CD4-positive, alpha-beta T cell (primary cell): ENCODE data around the gene F7. TPM values are rescaled to one million over a fixed set of nuclear protein-coding genes. Genes with fewer than 3 reads are reported as not detected.

Experiments
- ATAC-seq: fragments of 200-7000 bp; cut with Tn5 transposase; one replicate; pipeline ENCODE4 v1.10.0; 2022; ENCODE audit warnings: mild to moderate bottlenecking; ENCODE audit not compliant: poor library complexity
- CTCF ChIA-PET: fragments of 350-600 bp; sonication (Branson Sonifier 250); formaldehyde crosslinking; loops from one replicate; lab custom pipeline; 2021; ENCODE audit warnings: antibody characterized with exemption, inconsistent platforms; lab: Charles Lee
- POLR2A ChIA-PET: fragments of 350-600 bp; sonication (Branson Sonifier 250); formaldehyde crosslinking; loops from one replicate; lab custom pipeline; 2021; ENCODE audit warnings: antibody characterized with exemption, inconsistent platforms; lab: Charles Lee
- DNase-seq, 14 experiments: peaks; one replicate each; pipeline ENCODE4 v3.0.0-alpha.2; 2013 to 2020; ENCODE audit warnings: mixed read lengths in 2 of 14
- H3K27ac ChIP-seq, 2 donors: one replicate each; pipeline versions ENCODE4 v1.5.1 to v1.7.0; 2013; ENCODE audit warnings: low read length in 2 of 2, low read depth in 1 of 2, mild to moderate bottlenecking in 1 of 2
- H3K27me3 ChIP-seq, 2 experiments: 1 replicate in 1 of 2; 2 replicates in 1 of 2; pipeline versions ENCODE4 v1.6.1 to v1.7.0; 2013; ENCODE audit warnings: low read length in 2 of 2, control low read depth in 1 of 2, mild to moderate bottlenecking in 1 of 2, moderate library complexity in 1 of 2; ENCODE audit not compliant: insufficient read depth in 2 of 2, control insufficient read depth in 1 of 2
- H3K36me3 ChIP-seq: one replicate; pipeline ENCODE4 v1.6.1; 2013; ENCODE audit warnings: low read length, control low read depth; ENCODE audit not compliant: insufficient read depth
- H3K4me1 ChIP-seq: one replicate; pipeline ENCODE4 v1.6.1; 2013; ENCODE audit warnings: low read length, control low read depth; ENCODE audit not compliant: insufficient read depth
- H3K4me3 ChIP-seq: one replicate; pipeline ENCODE4 v1.5.1; 2013; ENCODE audit warnings: mild to moderate bottlenecking, low read length, moderate library complexity
- H3K9me3 ChIP-seq, 2 experiments: 1 replicate in 1 of 2; 2 replicates in 1 of 2; pipeline versions ENCODE4 v1.6.1 to v1.7.0; 2013; ENCODE audit warnings: low read length in 2 of 2, mild to moderate bottlenecking in 2 of 2, control low read depth in 1 of 2, moderate library complexity in 1 of 2; ENCODE audit not compliant: control insufficient read depth in 1 of 2, insufficient read depth in 1 of 2
- H3K27ac Mint-ChIP-seq: one replicate; pipeline ENCODE4 v1.8.0; 2020; ENCODE audit warnings: mixed read lengths
- H3K27me3 Mint-ChIP-seq: one replicate; pipeline ENCODE4 v1.8.0; 2021; ENCODE audit warnings: mixed read lengths
- H3K36me3 Mint-ChIP-seq: one replicate; pipeline ENCODE4 v1.8.0; 2021; ENCODE audit warnings: low read depth, mixed read lengths
- H3K4me1 Mint-ChIP-seq: one replicate; pipeline ENCODE4 v1.8.0; 2021; ENCODE audit warnings: low read depth, mixed read lengths
- H3K4me3 Mint-ChIP-seq: one replicate; pipeline ENCODE4 v1.8.0; 2020; ENCODE audit warnings: mild to moderate bottlenecking, mixed read lengths
- H3K9me3 Mint-ChIP-seq: one replicate; pipeline ENCODE4 v1.8.0; 2020; ENCODE audit warnings: mixed read lengths
- intact Hi-C, 2 experiments: fragments of 100-400 bp; cut with DNase I in 1 of 2; cut with micrococcal nuclease in 1 of 2; formaldehyde crosslinking; loops; one replicate each; pipeline versions ENCODE4 v1.15.1 to v1.9.0; 2023 to 2025; cut with DNase I, micrococcal nuclease
- total RNA-seq, 174 experiments: library from RNA in 2 of 174; stranded (reverse) in 2 of 174; gene quantifications; one replicate each; pipeline ENCODE4 v1.2.3 and lab custom pipeline; 2021 to 2026
- TF ChIP-seq, protein P1 (sequence below): fragments of 200-600 bp; IDR thresholded peaks from one replicate; pipeline ENCODE4 v1.8.0; 2022; ENCODE audit warnings: antibody characterized with exemption, mild to moderate bottlenecking

The F7 gene
- total RNA-seq, 2 experiments from 2014 or later, result not detected

DNA sequence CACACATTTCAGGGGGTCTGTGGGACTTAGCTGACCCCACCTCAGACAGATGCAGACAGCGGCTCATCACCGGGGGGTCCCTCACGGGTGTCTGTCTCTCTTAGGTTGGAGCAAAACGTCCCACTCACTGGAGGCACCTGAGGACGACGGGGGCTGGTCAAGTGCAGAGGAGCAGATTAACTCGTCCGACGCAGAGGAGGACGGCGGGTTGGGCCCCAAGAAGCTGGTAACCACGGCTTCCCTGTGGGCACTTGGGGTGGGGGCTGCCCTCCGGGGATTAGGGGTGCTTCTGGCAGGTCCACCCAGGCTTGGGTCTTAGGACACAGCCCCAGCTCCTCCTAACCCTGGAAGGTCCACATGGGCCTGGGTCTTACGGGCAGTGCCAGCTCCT is 11.2 kb upstream of the F7 start:
- no peak overlapping the region for H3K27ac Mint-ChIP-seq
- no peaks in the 10 kb centered on the region for H3K27me3 ChIP-seq
- H3K27me3 Mint-ChIP-seq, result no peaks in the 10 kb centered on the region
- ATAC-seq, result no peak
- no peaks in the 10 kb centered on the region for H3K4me1 ChIP-seq
- H3K9me3 ChIP-seq, result no peaks in the 10 kb centered on the region
- no peaks in the 10 kb centered on the region for H3K9me3 Mint-ChIP-seq
- H3K4me3 Mint-ChIP-seq, result no peak overlapping the region
- H3K4me3 ChIP-seq, result no peak overlapping the region
- H3K36me3 ChIP-seq, result no peaks in the 10 kb centered on the region
- no peaks in the 10 kb centered on the region for H3K4me1 Mint-ChIP-seq
- intact Hi-C loops, result no loop called here
- TF ChIP-seq, protein P1, sequence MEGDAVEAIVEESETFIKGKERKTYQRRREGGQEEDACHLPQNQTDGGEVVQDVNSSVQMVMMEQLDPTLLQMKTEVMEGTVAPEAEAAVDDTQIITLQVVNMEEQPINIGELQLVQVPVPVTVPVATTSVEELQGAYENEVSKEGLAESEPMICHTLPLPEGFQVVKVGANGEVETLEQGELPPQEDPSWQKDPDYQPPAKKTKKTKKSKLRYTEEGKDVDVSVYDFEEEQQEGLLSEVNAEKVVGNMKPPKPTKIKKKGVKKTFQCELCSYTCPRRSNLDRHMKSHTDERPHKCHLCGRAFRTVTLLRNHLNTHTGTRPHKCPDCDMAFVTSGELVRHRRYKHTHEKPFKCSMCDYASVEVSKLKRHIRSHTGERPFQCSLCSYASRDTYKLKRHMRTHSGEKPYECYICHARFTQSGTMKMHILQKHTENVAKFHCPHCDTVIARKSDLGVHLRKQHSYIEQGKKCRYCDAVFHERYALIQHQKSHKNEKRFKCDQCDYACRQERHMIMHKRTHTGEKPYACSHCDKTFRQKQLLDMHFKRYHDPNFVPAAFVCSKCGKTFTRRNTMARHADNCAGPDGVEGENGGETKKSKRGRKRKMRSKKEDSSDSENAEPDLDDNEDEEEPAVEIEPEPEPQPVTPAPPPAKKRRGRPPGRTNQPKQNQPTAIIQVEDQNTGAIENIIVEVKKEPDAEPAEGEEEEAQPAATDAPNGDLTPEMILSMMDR, result no peak
- ChIA-PET CTCF (no interaction called here), POLR2A (no interaction called here)
- no peaks in the 10 kb centered on the region for H3K36me3 Mint-ChIP-seq
- H3K27ac ChIP-seq, result no peak overlapping the region
- no peak for DNase-seq

DNA sequence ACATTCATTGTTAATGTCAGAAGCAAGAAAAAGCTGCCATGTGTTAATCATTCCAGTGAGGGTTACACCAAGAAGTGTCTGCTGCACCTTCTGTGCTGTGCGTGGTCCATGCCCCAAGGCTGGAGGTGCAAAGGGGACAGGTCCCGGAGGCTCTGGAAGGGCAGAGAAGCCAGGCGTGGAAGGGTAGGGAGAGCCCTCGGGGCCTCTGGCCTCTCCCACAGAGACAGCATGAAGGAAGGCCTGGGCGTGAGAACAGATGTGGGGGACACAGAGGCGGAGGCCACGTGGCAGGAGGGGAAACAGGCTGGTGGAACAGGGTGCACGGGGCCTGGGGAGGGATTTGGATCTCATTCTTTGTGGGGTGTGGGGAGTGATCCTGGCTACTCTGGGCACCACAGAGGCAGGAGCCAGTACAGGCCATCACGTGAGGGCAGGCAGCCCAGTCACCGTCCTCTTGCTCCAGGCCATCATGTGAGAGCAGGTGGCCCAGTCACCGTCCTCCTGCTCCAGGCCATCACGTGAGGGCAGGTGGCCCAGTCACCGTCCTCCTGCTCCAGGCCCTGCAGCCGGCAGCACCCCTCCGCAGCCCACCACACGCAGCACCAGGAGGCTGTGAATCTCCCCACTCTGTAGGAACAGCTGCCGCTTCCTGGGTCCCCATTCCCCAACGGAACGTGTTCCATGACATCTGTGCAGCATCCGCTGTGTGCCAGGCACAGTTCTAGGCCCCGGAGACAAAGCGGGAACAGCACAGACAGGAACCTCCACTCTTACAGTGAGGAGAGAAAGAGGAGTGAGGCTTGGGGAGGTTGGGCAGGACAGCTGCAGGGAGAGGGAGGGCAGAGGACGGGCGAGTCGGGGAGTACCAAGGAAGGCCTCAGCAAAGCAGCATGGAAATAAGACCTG is 10.2 kb upstream of the F7 start:
- POLR2A ChIA-PET, result no interaction called here
- no peaks in the 10 kb centered on the region for H3K27me3 ChIP-seq
- H3K4me1 ChIP-seq, result no peaks in the 10 kb centered on the region
- TF ChIP-seq, protein P1, result no peak
- CTCF ChIA-PET, result no interaction called here
- no peak overlapping the region for H3K27ac ChIP-seq
- no peaks in the 10 kb centered on the region for H3K36me3 Mint-ChIP-seq
- H3K4me3 ChIP-seq, result no peak overlapping the region
- no peaks in the 10 kb centered on the region for H3K9me3 ChIP-seq
- intact Hi-C loops, result no loop called here
- no peaks in the 10 kb centered on the region for H3K4me1 Mint-ChIP-seq
- H3K27ac Mint-ChIP-seq, result no peak overlapping the region
- H3K4me3 Mint-ChIP-seq, result no peak overlapping the region
- H3K9me3 Mint-ChIP-seq, result no peaks in the 10 kb centered on the region
- ATAC-seq, result no peak
- DNase-seq, result no peak
- H3K36me3 ChIP-seq, result no peaks in the 10 kb centered on the region
- no peaks in the 10 kb centered on the region for H3K27me3 Mint-ChIP-seq

- no peak overlapping the region for H3K4me3 Mint-ChIP-seq
- ATAC-seq, result no peak
These were observed 9.4 kb upstream of the F7 start for GRCh38 chr13:113096052-113096744.

More at GRCh38 chr13:113096052-113096744, 9.4 kb upstream of the F7 start:
- Mint-ChIP-seq H3K27me3 (no peaks in the 10 kb centered on the region), H3K9me3 (no peaks in the 10 kb centered on the region), H3K27ac (no peak overlapping the region), H3K4me1 (no peaks in the 10 kb centered on the region), H3K36me3 (no peaks in the 10 kb centered on the region)
- intact Hi-C loops, result no loop called here
- Histone ChIP-seq H3K27me3 (no peaks in the 10 kb centered on the region), H3K9me3 (no peaks in the 10 kb centered on the region), H3K36me3 (no peaks in the 10 kb centered on the region), H3K4me3 (no peak overlapping the region), H3K27ac (no peak overlapping the region), H3K4me1 (no peaks in the 10 kb centered on the region)
- ChIA-PET POLR2A (no interaction called here), CTCF (no interaction called here)
- TF ChIP-seq, protein P1, result no peak
- DNase-seq, result no peak
